ENCODE results near the gene NPIPA5. TPM values are rescaled to one million over a fixed set of nuclear protein-coding genes. Genes with fewer than 3 reads are reported as not detected.
"Not testable (repeated sequence)": the region's sequence is repeated elsewhere in the genome, so short reads cannot be mapped to it uniquely, and the experiment has no call there.

Gene NPIPA5
- total and polyA plus RNA-seq, 2 donors (not counting 1 experiment from before 2014, with no cell fraction given), result 21.0 TPM; not detected in 1

DNA sequence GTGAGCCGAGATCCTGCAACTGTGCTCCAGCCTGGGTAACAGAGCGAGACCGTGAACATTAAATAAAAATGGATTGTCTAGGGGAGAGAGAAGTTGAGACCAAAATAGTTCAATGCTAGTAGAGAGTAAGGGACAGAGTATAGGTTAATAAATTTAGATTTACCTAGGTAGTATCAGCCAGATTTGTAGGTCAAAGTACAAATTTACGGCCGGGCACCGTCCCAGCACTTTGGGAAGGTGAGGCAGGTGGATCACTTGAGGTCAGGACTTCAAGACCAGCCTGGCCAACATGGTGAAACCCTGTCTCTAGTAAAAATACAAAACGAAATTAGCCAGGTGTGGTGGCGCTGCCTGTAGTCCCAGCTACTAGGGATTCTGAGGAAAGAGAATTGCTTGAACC is 44.1 kb upstream of the NPIPA5 start:
- no peak overlapping the region for H3K27ac Mint-ChIP-seq
- no peak overlapping the region for H3K4me3 ChIP-seq (ENCODE audit: control extremely low read depth in 1 of 5, extremely low read depth in 1 of 5, insufficient read depth in 1 of 5, low read depth in 2 of 5, low read length in 4 of 5)
- no peak for ATAC-seq (ENCODE audit: low read depth)
- H3K9me3 ChIP-seq (ENCODE audit: control extremely low read depth in 1 of 3, control insufficient read depth in 2 of 3, insufficient read depth in 1 of 3, low read length in 2 of 3), result no peaks in the 10 kb centered on the region
- DNase-seq, result no peak
- H3K4me1 Mint-ChIP-seq, result no peaks in the 10 kb centered on the region
- POLR2A ChIA-PET, result no interaction called here
- no peak overlapping the region for H3K27ac ChIP-seq (ENCODE audit: low read length in 2 of 2)
- H3K27me3 ChIP-seq (replicated peaks in 1 of 4; ENCODE audit: control extremely low read depth in 1 of 4, control insufficient read depth in 3 of 4, insufficient read depth in 4 of 4, low read length in 3 of 4), result no peaks in the 10 kb centered on the region
- TF ChIP-seq EZH2 (IDR thresholded peaks at IDR 0.05; ENCODE audit: borderline replicate concordance, insufficient read depth, low read depth, low read length, poor library complexity, severe bottlenecking) (no peak), CTCF (IDR thresholded peaks at IDR 0.05) (no peak)
- no peak overlapping the region for H3K4me3 Mint-ChIP-seq
- H3K4me1 ChIP-seq (ENCODE audit: control insufficient read depth in 2 of 2, insufficient read depth in 2 of 2, low read length in 2 of 2), result no peaks in the 10 kb centered on the region
- H3K27me3 Mint-ChIP-seq, result peaks cover 17% of the 10 kb centered on the region
- H2AFZ ChIP-seq (ENCODE audit: insufficient read depth, low read depth, low read length, poor library complexity, severe bottlenecking), result no peak overlapping the region
- no peaks in the 10 kb centered on the region for H3K79me2 ChIP-seq (ENCODE audit: control insufficient read depth, insufficient read depth, low read length)
- no peak overlapping the region for H3K4me2 ChIP-seq (replicated peaks; ENCODE audit: low read depth, low read length, poor library complexity, severe bottlenecking)
- no peaks in the 10 kb centered on the region for H3K9me3 Mint-ChIP-seq (ENCODE audit: insufficient read depth)
- intact Hi-C loops (cut with micrococcal nuclease), result no loop called here
- H3K36me3 ChIP-seq (replicated peaks in 1 of 2; ENCODE audit: control extremely low read depth in 1 of 2, control insufficient read depth in 1 of 2, extremely low read depth in 1 of 2, insufficient read depth in 2 of 2, low read length in 1 of 2), result no peaks in the 10 kb centered on the region
- WGBS (ENCODE audit: insufficient coverage), result 100% methylated on average over 7 of the region's 8 CpGs
- H3K9ac ChIP-seq (ENCODE audit: low read length), result no peak overlapping the region
- no peaks in the 10 kb centered on the region for H4K20me1 ChIP-seq (ENCODE audit: control insufficient read depth, insufficient read depth, low read length, poor library complexity, severe bottlenecking)
- CTCF ChIA-PET, result no interaction called here

DNA sequence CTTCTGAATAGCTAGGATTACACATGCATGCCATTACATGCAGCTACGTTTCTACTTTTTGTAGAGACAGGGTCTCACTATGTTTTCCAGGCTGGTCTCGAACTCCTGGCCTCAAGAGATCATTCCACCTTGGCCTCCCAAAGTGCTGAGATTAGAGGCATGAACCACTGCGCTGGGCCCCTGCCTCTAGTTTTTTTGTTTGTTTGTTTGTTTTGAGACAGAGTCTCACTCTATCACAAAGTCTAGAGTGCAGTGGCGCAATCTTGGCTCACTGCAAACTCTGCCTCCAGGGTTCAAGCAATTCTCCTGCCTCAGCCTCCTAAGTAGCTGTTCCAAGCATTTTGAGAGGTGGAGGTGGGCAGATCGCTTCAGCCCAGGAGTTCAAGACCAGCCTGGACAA is 43.6 kb upstream of the NPIPA5 start:
- H3K27me3 Mint-ChIP-seq, result peaks cover 17% of the 10 kb centered on the region
- H3K27ac ChIP-seq (ENCODE audit: low read length in 2 of 2); CTCF ChIA-PET; H3K9me3 Mint-ChIP-seq (ENCODE audit: insufficient read depth); intact Hi-C loops (cut with micrococcal nuclease); H3K36me3 ChIP-seq (replicated peaks in 1 of 2; ENCODE audit: control extremely low read depth in 1 of 2, control insufficient read depth in 1 of 2, extremely low read depth in 1 of 2, insufficient read depth in 2 of 2, low read length in 1 of 2); DNase-seq; H3K9ac ChIP-seq (ENCODE audit: low read length); H3K4me3 Mint-ChIP-seq; H4K20me1 ChIP-seq (ENCODE audit: control insufficient read depth, insufficient read depth, low read length, poor library complexity, severe bottlenecking); H2AFZ ChIP-seq (ENCODE audit: insufficient read depth, low read depth, low read length, poor library complexity, severe bottlenecking); H3K9me3 ChIP-seq (ENCODE audit: control extremely low read depth in 1 of 3, control insufficient read depth in 2 of 3, insufficient read depth in 1 of 3, low read length in 2 of 3); H3K79me2 ChIP-seq (ENCODE audit: control insufficient read depth, insufficient read depth, low read length); H3K4me3 ChIP-seq (ENCODE audit: control extremely low read depth in 1 of 5, extremely low read depth in 1 of 5, insufficient read depth in 1 of 5, low read depth in 2 of 5, low read length in 4 of 5); ATAC-seq (ENCODE audit: low read depth); H3K27ac Mint-ChIP-seq; H3K4me2 ChIP-seq (replicated peaks; ENCODE audit: low read depth, low read length, poor library complexity, severe bottlenecking); H3K27me3 ChIP-seq (replicated peaks in 1 of 4; ENCODE audit: control extremely low read depth in 1 of 4, control insufficient read depth in 3 of 4, insufficient read depth in 4 of 4, low read length in 3 of 4); H3K4me1 Mint-ChIP-seq; H3K4me1 ChIP-seq (ENCODE audit: control insufficient read depth in 2 of 2, insufficient read depth in 2 of 2, low read length in 2 of 2): not testable (repeated sequence)
- WGBS (ENCODE audit: insufficient coverage), result 80% methylated on average over 3 of the region's 5 CpGs
- POLR2A ChIA-PET, result interaction anchor here (0.6 kb wide), 1 partner anchor 585 kb away, joined by 8 read pairs; no protein-coding TSS in a partner anchor

Measured in B cell (primary cell).